Activated naive CD4-positive, alpha-beta T cell treated with anti-CD3 and anti-CD28 coated beads for 36 hours (primary cell): ENCODE data around the gene DPYSL4. TPM values are rescaled to one million over a fixed set of nuclear protein-coding genes. Genes with fewer than 3 reads are reported as not detected.

Source experiments
- CTCF ChIA-PET: fragments of 350-600 bp; sonication (Branson Sonifier 250); formaldehyde crosslinking; loops from one replicate; lab custom pipeline; 2021; ENCODE audit warnings: antibody characterized with exemption; lab: Charles Lee
- DNase-seq: peaks from one replicate; pipeline ENCODE4 v3.0.0-alpha.2; 2020
- H3K27ac Mint-ChIP-seq: one replicate; pipeline ENCODE4 v1.8.0; 2021; ENCODE audit warnings: mild to moderate bottlenecking, mixed read lengths
- H3K27me3 Mint-ChIP-seq: one replicate; pipeline ENCODE4 v1.8.0; 2021; ENCODE audit warnings: low read depth, mixed read lengths
- H3K36me3 Mint-ChIP-seq: one replicate; pipeline ENCODE4 v1.8.0; 2021; ENCODE audit warnings: low read depth, mixed read lengths
- H3K4me1 Mint-ChIP-seq: one replicate; pipeline ENCODE4 v1.8.0; 2021; ENCODE audit warnings: low read depth, mixed read lengths
- H3K4me3 Mint-ChIP-seq: one replicate; pipeline ENCODE4 v1.8.0; 2021; ENCODE audit warnings: mild to moderate bottlenecking, moderate library complexity, mixed read lengths
- H3K9me3 Mint-ChIP-seq: one replicate; pipeline ENCODE4 v1.8.0; 2021; ENCODE audit warnings: mixed read lengths
- intact Hi-C: fragments of 100-400 bp; cut with micrococcal nuclease; formaldehyde crosslinking; loops from one replicate; pipeline ENCODE4 v1.15.1; 2023
- total RNA-seq, 2 experiments: library from RNA; stranded (reverse); gene quantifications; one replicate each; pipeline ENCODE4 v1.2.3, GENCODE V29; 2021

DPYSL4 gene
- total RNA-seq, 2 experiments from 2014 or later, result 10.8 to 14.1 TPM

- peaks cover 20% of the 10 kb centered on the region for H3K4me1 Mint-ChIP-seq
- H3K27ac Mint-ChIP-seq, result no peak overlapping the region
- no peaks in the 10 kb centered on the region for H3K36me3 Mint-ChIP-seq
- intact Hi-C loops, result loop anchor here (10.0 kb wide), 1 partner anchor 63 kb away; no protein-coding TSS in a partner anchor
- no peaks in the 10 kb centered on the region for H3K27me3 Mint-ChIP-seq
- H3K4me3 Mint-ChIP-seq, result no peak overlapping the region
- CTCF ChIA-PET, result no interaction called here
- no peaks in the 10 kb centered on the region for H3K9me3 Mint-ChIP-seq
- no peak for DNase-seq
These were observed 41.2 kb downstream of the DPYSL4 start for GRCh38 chr10:132227851-132228390.

GRCh38 chr10:132228616-132229015, 41.9 kb downstream of the DPYSL4 start:
- DNase-seq, result no peak
- Mint-ChIP-seq H3K36me3 (no peaks in the 10 kb centered on the region), H3K27ac (no peak overlapping the region), H3K4me3 (no peak overlapping the region), H3K9me3 (no peaks in the 10 kb centered on the region), H3K27me3 (no peaks in the 10 kb centered on the region), H3K4me1 (peaks cover 22% of the 10 kb centered on the region)
- intact Hi-C loops, result loop anchor here (10.0 kb wide), 1 partner anchor 64 kb away; no protein-coding TSS in a partner anchor
- CTCF ChIA-PET, result no interaction called here

- H3K27me3 Mint-ChIP-seq, result no peaks in the 10 kb centered on the region
- intact Hi-C loops, result loop anchor here (10.0 kb wide), 1 partner anchor 64 kb away; no protein-coding TSS in a partner anchor
- no peaks in the 10 kb centered on the region for H3K9me3 Mint-ChIP-seq
- H3K4me1 Mint-ChIP-seq, result peaks cover 22% of the 10 kb centered on the region
- DNase-seq, result no peak
- H3K36me3 Mint-ChIP-seq, result no peaks in the 10 kb centered on the region
- peak overlapping the region; percentile 25 for H3K27ac Mint-ChIP-seq
- CTCF ChIA-PET, result no interaction called here
- no peak overlapping the region for H3K4me3 Mint-ChIP-seq
These were observed 42.3 kb downstream of the DPYSL4 start for GRCh38 chr10:132229096-132229495.

GRCh38 chr10:132229834-132230556, 43.2 kb downstream of the DPYSL4 start:
- H3K36me3 Mint-ChIP-seq, result no peaks in the 10 kb centered on the region
- CTCF ChIA-PET, result no interaction called here
- DNase-seq, result peak; percentile 64

GRCh38 chr10:132230557-132231210, 43.9 kb downstream of the DPYSL4 start:
- H3K27ac Mint-ChIP-seq, result no peak overlapping the region
- H3K36me3 Mint-ChIP-seq, result no peaks in the 10 kb centered on the region
- no peak overlapping the region for H3K4me3 Mint-ChIP-seq
- CTCF ChIA-PET, result no interaction called here
- H3K9me3 Mint-ChIP-seq, result no peaks in the 10 kb centered on the region
- no peaks in the 10 kb centered on the region for H3K27me3 Mint-ChIP-seq
- DNase-seq, result no peak
- intact Hi-C loops, result loop anchor here (5.0 kb wide), 2 partner anchors 77 to 217 kb away; partner anchors contain the start of gene STK32C
- peaks cover 22% of the 10 kb centered on the region for H3K4me1 Mint-ChIP-seq

More at GRCh38 chr10:132229834-132230556, 43.2 kb downstream of the DPYSL4 start:
- Mint-ChIP-seq H3K4me1 (peaks cover 22% of the 10 kb centered on the region), H3K4me3 (peak overlapping the region; percentile 53), H3K27me3 (no peaks in the 10 kb centered on the region), H3K27ac (peak overlapping the region; percentile 73), H3K9me3 (no peaks in the 10 kb centered on the region)
- intact Hi-C loops, result loop anchor here (5.0 to 10.0 kb wide), 3 partner anchors 65 to 217 kb away; partner anchors contain the start of gene STK32C

- Mint-ChIP-seq H3K27ac (no peak overlapping the region), H3K9me3 (no peaks in the 10 kb centered on the region), H3K4me3 (no peak overlapping the region), H3K36me3 (no peaks in the 10 kb centered on the region), H3K4me1 (peaks cover 22% of the 10 kb centered on the region), H3K27me3 (no peaks in the 10 kb centered on the region)
- DNase-seq, result no peak
- intact Hi-C loops, result loop anchor here (5.0 kb wide), 2 partner anchors 76 to 216 kb away; partner anchors contain the start of gene STK32C
- CTCF ChIA-PET, result interaction anchor here (0.7 kb wide), 1 partner anchor 336 kb away, joined by 3 read pairs; no protein-coding TSS in a partner anchor
These were observed 44.9 kb downstream of the DPYSL4 start for GRCh38 chr10:132231656-132232022.

- Mint-ChIP-seq H3K27ac (no peak overlapping the region), H3K27me3 (no peaks in the 10 kb centered on the region), H3K4me1 (peaks cover 22% of the 10 kb centered on the region), H3K36me3 (no peaks in the 10 kb centered on the region), H3K9me3 (no peaks in the 10 kb centered on the region), H3K4me3 (no peak overlapping the region)
- CTCF ChIA-PET, result interaction anchor here (0.7 kb wide), 2 partner anchors 9 to 336 kb away, joined by 3 read pairs; no protein-coding TSS in a partner anchor
- intact Hi-C loops, result loop anchor here (5.0 kb wide), 2 partner anchors 75 to 215 kb away; partner anchors contain the start of gene STK32C
- DNase-seq, result peak; percentile 54
These were observed 45.5 kb downstream of the DPYSL4 start for GRCh38 chr10:132232023-132232951.

- CTCF ChIA-PET, result interaction anchor here (0.7 kb wide), 1 partner anchor 9 kb away, joined by 3 read pairs; no protein-coding TSS in a partner anchor
- Mint-ChIP-seq H3K4me1 (peaks cover 22% of the 10 kb centered on the region), H3K4me3 (no peak overlapping the region), H3K9me3 (no peaks in the 10 kb centered on the region), H3K27ac (no peak overlapping the region), H3K27me3 (no peaks in the 10 kb centered on the region), H3K36me3 (no peaks in the 10 kb centered on the region)
- no peak for DNase-seq
- intact Hi-C loops, result loop anchor here (5.0 kb wide), 2 partner anchors 74 to 214 kb away; partner anchors contain the start of gene STK32C
These were observed 46.2 kb downstream of the DPYSL4 start for GRCh38 chr10:132232981-132233380.

GRCh38 chr10:132233501-132234085, 46.8 kb downstream of the DPYSL4 start:
- Mint-ChIP-seq H3K27ac (no peak overlapping the region), H3K9me3 (no peaks in the 10 kb centered on the region), H3K27me3 (no peaks in the 10 kb centered on the region), H3K4me1 (peaks cover 22% of the 10 kb centered on the region), H3K4me3 (no peak overlapping the region), H3K36me3 (no peaks in the 10 kb centered on the region)
- no peak for DNase-seq
- intact Hi-C loops, result loop anchor here (5.0 kb wide), 2 partner anchors 74 to 214 kb away; partner anchors contain the start of gene STK32C
- CTCF ChIA-PET, result interaction anchor here (0.7 kb wide), 1 partner anchor 10 kb away, joined by 3 read pairs; no protein-coding TSS in a partner anchor

GRCh38 chr10:132234860-132235259, 48.1 kb downstream of the DPYSL4 start:
- intact Hi-C loops, result loop anchor here (5.0 kb wide), 2 partner anchors 72 to 212 kb away; partner anchors contain the start of gene STK32C
- Mint-ChIP-seq H3K4me1 (peaks cover 16% of the 10 kb centered on the region), H3K36me3 (no peaks in the 10 kb centered on the region), H3K9me3 (no peaks in the 10 kb centered on the region), H3K27me3 (no peaks in the 10 kb centered on the region), H3K4me3 (no peak overlapping the region), H3K27ac (no peak overlapping the region)
- DNase-seq, result no peak
- CTCF ChIA-PET, result no interaction called here

GRCh38 chr10:132236161-132236560, 49.4 kb downstream of the DPYSL4 start:
- Mint-ChIP-seq H3K27ac (no peak overlapping the region), H3K4me1 (peaks cover 12% of the 10 kb centered on the region), H3K9me3 (no peaks in the 10 kb centered on the region), H3K27me3 (no peaks in the 10 kb centered on the region), H3K36me3 (no peaks in the 10 kb centered on the region), H3K4me3 (no peak overlapping the region)
- no peak for DNase-seq
- CTCF ChIA-PET, result no interaction called here
- intact Hi-C loops, result no loop called here
